ENCODE results near the gene CFAP54.
"Not testable (repeated sequence)": the region's sequence is repeated elsewhere in the genome, so short reads cannot be mapped to it uniquely, and the experiment has no call there.

CFAP54 gene

GRCh38 chr12:96489392-96490056 lies at the start of gene CFAP54:
Gene CFAP54, plus strand, starts transcription at chr12:96489577. Its CDS starts 33 bp downstream, at chr12:96489610.
- ATAC-seq (peak; percentile 94), DNase-seq (peak; percentile 93)

GRCh38 chr12:96441816-96442215 lies 47.6 kb upstream of the CFAP54 start:
- DNase-seq (no peak), ATAC-seq (no peak)

DNA sequence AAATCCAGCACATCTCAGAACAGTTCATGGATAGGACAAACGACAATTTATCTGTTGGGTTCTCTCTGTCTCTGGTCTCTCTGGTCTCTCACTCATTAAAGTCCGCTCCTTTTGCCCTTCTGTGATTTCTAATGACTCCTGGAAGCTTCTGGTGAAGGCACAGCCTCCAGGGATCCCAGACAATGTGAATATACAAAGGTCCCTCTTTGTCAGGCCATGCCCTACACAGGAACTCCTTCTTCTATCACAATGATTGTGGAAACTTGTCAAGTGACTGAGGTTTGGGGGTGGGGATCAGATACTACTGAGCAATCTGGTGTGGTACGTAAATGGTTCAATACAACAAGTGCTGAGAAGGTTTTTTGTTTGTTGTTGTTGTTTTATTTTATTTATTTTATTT lies 46.5 kb upstream of the CFAP54 start:
- ATAC-seq (no peak), DNase-seq (no peak)

GRCh38 chr12:96444399-96444798 lies 45.0 kb upstream of the CFAP54 start:
- DNase-seq (no peak), ATAC-seq (no peak)

- ATAC-seq (peak; percentile 99), DNase-seq (peak; percentile 32)
Observed at GRCh38 chr12:96445691-96446583, 43.4 kb upstream of the CFAP54 start.

- ATAC-seq (no peak), DNase-seq (no peak)
Observed at GRCh38 chr12:96447256-96447655, 42.1 kb upstream of the CFAP54 start.

DNA sequence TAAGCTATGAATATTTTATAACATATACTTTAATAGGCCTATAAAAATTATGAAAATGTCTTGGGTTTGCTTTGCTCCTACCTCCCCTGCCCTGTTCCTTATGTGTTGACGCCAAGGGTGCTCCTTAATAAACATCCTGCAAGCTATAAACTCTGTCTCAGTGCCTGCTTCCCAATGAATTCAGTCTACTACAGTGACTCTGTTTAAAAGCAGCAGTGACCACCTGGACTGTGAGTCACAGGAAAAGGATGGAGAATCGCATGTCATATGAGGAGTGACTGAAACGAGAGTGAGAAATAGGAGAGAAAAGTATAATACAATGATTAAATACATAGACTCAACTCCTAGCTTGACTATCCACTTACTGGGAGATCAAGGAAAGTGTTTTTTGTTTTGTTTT lies 41.1 kb upstream of the CFAP54 start:
- ATAC-seq (no peak), DNase-seq (no peak)

- no peak for ATAC-seq
- no peak for DNase-seq
Observed at GRCh38 chr12:96452261-96452922, 37.0 kb upstream of the CFAP54 start.

DNA sequence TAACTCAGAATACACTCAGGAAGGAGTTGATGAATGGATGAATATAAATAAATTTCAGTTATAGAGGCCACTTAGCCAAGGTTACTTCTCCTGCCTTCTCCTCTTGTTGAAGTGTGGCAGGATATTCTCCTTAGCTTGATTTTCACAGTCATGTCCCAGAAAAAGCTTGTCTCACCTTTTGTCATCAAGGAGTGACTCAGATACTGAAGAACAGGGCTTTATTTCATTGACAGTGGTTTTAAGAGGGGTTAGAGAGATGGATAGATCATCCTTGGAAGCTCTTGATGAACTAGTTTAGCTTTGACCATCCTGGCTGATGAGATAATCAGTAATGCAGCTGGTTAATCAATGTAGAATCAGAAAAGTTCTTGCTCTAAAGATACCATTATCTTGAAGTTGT lies 35.0 kb upstream of the CFAP54 start:
- no peak for DNase-seq
- ATAC-seq, result no peak

DNA sequence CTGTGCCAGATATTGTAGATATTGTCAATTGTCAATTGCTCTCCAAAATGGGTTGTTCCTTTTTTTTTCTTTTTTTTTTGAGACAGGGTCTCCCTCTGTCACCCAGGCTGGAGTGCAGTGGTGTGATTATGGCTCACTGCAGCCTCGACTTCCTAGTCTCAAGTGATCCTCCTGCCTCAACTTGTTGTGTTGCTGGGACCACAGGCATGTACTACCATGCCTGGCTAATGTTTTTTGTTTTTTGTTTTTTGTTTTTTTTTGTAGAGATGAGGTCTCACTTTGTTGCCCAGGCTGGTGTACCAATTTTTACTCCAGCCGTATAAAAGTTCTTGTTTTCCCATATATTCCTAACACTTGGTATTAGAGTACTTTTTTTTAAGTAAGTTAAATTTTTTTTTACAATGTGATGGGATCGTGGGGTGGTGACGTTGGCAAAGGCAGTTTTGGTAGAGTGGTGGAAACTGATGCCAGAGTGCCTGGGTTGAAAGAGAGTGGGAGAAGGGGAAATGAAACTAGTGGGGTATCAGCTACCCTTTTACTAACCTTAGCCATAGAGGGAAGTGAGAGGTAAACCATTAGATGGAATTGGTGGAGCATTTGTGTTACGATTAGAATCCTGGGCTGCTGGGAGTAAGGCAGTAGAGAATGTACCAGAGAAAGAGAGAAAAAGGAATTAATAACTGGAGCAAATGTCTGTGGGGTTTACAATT lies 33.0 kb upstream of the CFAP54 start:
- ATAC-seq (peak; percentile 57), DNase-seq (no peak)

DNA sequence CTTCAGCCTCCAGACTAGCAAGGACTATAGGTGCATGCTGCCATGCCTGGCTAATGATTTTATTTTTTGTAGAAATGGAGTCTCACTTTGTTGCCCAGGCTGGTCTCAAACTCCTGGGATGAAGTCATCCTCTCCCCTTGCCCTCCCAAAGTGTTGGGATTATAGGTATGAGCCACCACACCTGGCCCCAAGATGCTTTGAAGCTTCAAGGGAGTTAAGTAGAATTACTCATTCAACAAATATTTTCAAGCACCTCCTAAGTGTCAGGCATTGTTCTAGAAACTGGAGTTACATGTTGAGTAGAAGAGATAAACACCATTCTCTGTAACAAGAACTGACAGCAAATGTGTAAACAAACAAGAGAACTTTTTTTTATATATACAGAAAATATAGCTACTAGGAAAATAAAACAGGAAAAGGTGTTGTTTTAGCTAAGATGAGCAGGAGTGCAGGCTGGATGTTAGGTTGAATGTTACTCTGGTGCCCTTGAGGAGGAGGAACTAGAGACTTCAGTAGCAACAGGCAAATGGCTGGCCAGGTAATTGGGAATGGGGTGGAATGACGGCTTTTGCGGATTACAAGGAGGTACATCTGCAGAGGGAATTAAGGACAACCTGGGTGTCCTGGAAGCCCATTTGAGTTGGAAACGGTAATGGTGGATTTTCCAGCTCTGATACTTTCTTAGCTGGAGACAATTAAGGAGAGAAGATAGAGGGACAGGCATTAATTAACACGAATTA lies 32.0 kb upstream of the CFAP54 start:
- ATAC-seq (no peak), DNase-seq (no peak)

GRCh38 chr12:96459281-96459680 lies 30.1 kb upstream of the CFAP54 start:
- ATAC-seq, DNase-seq: not testable (repeated sequence)

DNA sequence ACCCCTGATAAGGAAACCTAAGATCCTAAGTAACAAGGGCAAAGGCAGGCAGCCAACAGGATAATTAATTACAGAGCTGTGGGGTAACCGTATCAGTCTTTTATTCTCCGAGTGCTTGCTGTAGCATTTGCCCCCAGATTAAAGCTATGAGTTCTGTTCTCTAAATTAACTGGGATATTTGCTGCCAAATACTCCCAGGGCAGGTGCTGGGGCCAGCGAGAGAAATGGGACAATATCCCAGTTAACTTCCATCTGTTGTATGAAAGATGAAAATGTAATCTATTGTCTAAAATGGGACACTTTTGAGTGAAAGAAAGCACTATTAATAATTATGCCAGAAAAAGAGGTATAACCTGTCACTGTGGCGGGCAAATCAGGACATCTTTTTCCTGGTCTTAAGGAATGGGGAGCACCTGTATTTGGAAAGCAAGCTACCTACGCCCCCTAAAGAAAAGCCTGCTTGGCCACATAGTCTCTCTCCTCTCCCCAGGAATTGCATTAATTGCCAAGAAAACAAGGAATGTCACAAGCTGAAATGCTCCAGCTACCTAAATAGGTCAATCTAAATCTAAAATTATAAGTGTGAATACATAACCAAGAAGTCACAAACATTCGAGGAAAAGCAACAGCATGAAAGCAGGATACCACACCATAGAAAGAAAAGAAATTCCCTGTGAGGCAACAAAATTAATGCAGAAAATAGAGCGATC lies 26.7 kb upstream of the CFAP54 start:
- DNase-seq (no peak), ATAC-seq (no peak)

DNA sequence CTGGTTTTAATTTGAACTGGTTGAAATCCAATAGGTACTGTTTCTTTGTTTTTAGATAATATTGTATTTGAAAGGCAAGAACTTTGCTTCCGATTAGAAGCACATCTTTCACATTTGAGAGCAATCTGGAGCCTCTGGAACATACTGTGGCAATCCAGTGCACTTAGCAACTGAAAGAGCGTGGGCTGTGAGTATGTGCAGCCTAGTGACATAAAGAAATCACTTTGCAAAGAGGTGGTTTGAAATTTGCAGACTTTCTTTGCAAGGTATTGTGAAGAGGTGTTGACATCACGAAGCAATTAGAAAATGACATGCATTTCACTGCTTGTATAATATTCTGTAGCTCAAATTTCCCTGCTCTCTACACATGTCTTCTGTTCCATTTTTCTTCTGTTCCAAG lies 23.5 kb upstream of the CFAP54 start:
- DNase-seq, result no peak
- no peak for ATAC-seq

- no peak for ATAC-seq
- DNase-seq, result no peak
Observed at GRCh38 chr12:96466939-96467751, 22.2 kb upstream of the CFAP54 start.

- no peak for ATAC-seq
- DNase-seq, result no peak
Observed at GRCh38 chr12:96471368-96472050, 17.9 kb upstream of the CFAP54 start.

DNA sequence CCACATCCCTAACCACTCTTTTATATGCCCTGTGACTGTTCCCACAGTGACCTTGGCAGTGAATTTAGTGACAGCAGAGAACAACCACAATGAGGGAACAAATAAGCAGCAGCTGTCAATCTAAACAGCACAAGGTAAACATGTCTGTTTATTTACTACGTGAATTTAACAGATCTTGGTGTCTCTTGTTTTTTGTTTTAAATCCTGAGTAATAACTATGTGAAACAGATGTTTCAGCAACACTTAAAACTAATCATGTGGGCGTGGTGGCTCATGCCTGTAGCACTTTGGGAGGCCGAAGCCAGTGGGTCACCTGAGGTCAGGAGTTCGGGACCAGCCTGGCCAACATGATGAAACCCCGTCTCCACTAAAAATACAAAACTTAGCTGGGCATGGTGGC lies 17.0 kb upstream of the CFAP54 start:
- ATAC-seq, result no peak
- no peak for DNase-seq

GRCh38 chr12:96473394-96474093 lies 15.8 kb upstream of the CFAP54 start:
- peak; percentile 71 for ATAC-seq
- DNase-seq, result no peak

DNA sequence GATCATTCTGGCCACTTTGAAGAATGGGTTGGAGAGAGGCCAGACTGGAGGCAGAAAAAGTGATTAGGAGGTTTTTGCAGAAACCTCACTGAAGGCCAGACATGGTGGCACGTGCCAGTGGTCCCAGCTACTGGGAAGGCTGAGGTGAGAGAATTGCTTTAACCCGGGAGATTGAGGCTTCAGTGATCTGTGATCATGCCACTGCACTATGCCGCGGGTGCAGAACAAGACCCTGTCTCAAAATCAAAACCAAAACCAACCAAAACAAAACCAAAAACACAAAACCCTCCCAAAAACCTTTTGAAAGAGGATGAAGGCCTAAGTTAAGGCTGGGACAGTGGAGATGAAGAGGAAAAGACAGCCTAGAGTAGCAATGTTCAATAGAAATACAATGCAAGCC lies 15.2 kb upstream of the CFAP54 start:
- no peak for ATAC-seq
- no peak for DNase-seq
